ENCODE data around the gene GH1.
"Not testable (repeated sequence)": the region's sequence is repeated elsewhere in the genome, so short reads cannot be mapped to it uniquely, and the experiment has no call there.

GH1 gene

GRCh38 chr17:63894821-63895220 lies 23.8 kb downstream of the GH1 start:
- not testable (repeated sequence) for DNase-seq (ENCODE audit: low spot score)

GRCh38 chr17:63894021-63894420 lies 24.6 kb downstream of the GH1 start:
- not testable (repeated sequence) for DNase-seq (ENCODE audit: low spot score)

- peak; percentile 22 for DNase-seq (ENCODE audit: low spot score)
These were observed 26.2 kb downstream of the GH1 start for GRCh38 chr17:63892316-63893037.

GRCh38 chr17:63889026-63889848 lies 29.4 kb downstream of the GH1 start:
- not testable (repeated sequence) for DNase-seq (ENCODE audit: low spot score)

GRCh38 chr17:63885119-63885518 lies 33.5 kb downstream of the GH1 start:
- not testable (repeated sequence) for DNase-seq (ENCODE audit: low spot score)

GRCh38 chr17:63882626-63883126 lies 36.0 kb downstream of the GH1 start:
- DNase-seq (ENCODE audit: low spot score), result not testable (repeated sequence)

- DNase-seq (ENCODE audit: low spot score), result peak; percentile 33
These were observed 36.6 kb downstream of the GH1 start, which contains the start of gene GH2 for GRCh38 chr17:63881935-63882601. GH2 (minus strand) TSS chr17:63881944; CDS start chr17:63881801, 143 bp downstream.

- DNase-seq (ENCODE audit: low spot score), result not testable (repeated sequence)
These were observed 37.3 kb downstream of the GH1 start for GRCh38 chr17:63881337-63881736.

GRCh38 chr17:63880706-63881105 lies 37.9 kb downstream of the GH1 start:
- DNase-seq (ENCODE audit: low spot score), result no peak

GRCh38 chr17:63878413-63878812 lies 40.2 kb downstream of the GH1 start:
- not testable (repeated sequence) for DNase-seq (ENCODE audit: low spot score)

- not testable (repeated sequence) for DNase-seq (ENCODE audit: low spot score)
These were observed 43.9 kb downstream of the GH1 start for GRCh38 chr17:63874693-63875092.

GRCh38 chr17:63874061-63874626 lies 44.5 kb downstream of the GH1 start:
- not testable (repeated sequence) for DNase-seq (ENCODE audit: low spot score)

GRCh38 chr17:63873577-63873976 lies 45.1 kb downstream of the GH1 start, which contains the start of gene CSH2:
CSH2 (minus strand) TSS chr17:63873677; CDS start chr17:63873614, 63 bp downstream.
- DNase-seq (ENCODE audit: low spot score), result not testable (repeated sequence)

- DNase-seq (ENCODE audit: low spot score), result not testable (repeated sequence)
These were observed 46.8 kb downstream of the GH1 start for GRCh38 chr17:63871646-63872365.

GRCh38 chr17:63870292-63870665 lies 48.4 kb downstream of the GH1 start:
- DNase-seq (ENCODE audit: low spot score), result not testable (repeated sequence)

GRCh38 chr17:63869491-63870291 lies 48.9 kb downstream of the GH1 start:
- not testable (repeated sequence) for DNase-seq (ENCODE audit: low spot score)
